ENCODE data around the gene DNM3. TPM values are rescaled to one million over a fixed set of nuclear protein-coding genes. Genes with fewer than 3 reads are reported as not detected.

The DNM3 gene
- total and polyA plus RNA-seq, 2 experiments from 2014 or later: 5.2 to 12.2 TPM

- DNase-seq (ENCODE audit: low spot score): no peak
- H3K4me1 ChIP-seq (ENCODE audit: insufficient read depth): peaks cover 21% of the 10 kb centered on the region
- Mint-ChIP-seq H3K4me3 (no peak overlapping the region), H3K27me3 (ENCODE audit: insufficient read depth, low read depth, poor library complexity) (peaks cover 3% of the 10 kb centered on the region), H3K4me1 (peaks cover 41% of the 10 kb centered on the region), H3K36me3 (ENCODE audit: low read depth) (no peaks in the 10 kb centered on the region), H3K9me3 (no peaks in the 10 kb centered on the region), H3K27ac (peak overlapping the region; percentile 15; the same call in 1 of the 2 replicates)
- TF ChIP-seq EZH2phosphoT487 (IDR thresholded peaks at IDR 0.05; ENCODE audit: unreplicated experiment) (no peak), JUNB (IDR thresholded peaks at IDR 0.05; ENCODE audit: unreplicated experiment) (no peak), ZNF114 (CRISPR knock-in tag; IDR thresholded peaks at IDR 0.05) (no peak), STAT1 (IDR thresholded peaks at IDR 0.05; ENCODE audit: unreplicated experiment) (no peak)
- no peaks in the 10 kb centered on the region for H3K27me3 ChIP-seq (ENCODE audit: insufficient read depth)
- H3K4me2 ChIP-seq: no peak overlapping the region
- no peak overlapping the region for H3K27ac ChIP-seq (ENCODE audit: low read depth)
- peak; percentile 36; the same call in 2 of the 3 replicates for ATAC-seq
- no peaks in the 10 kb centered on the region for H3K79me2 ChIP-seq (replicated peaks; ENCODE audit: insufficient read depth)
- H2AFZ ChIP-seq: no peak overlapping the region
- no peaks in the 10 kb centered on the region for H3K9me2 ChIP-seq (ENCODE audit: insufficient read depth)
- H3F3A ChIP-seq (replicated peaks; ENCODE audit: low read depth): no peaks in the 10 kb centered on the region
- H4K20me1 ChIP-seq (replicated peaks; ENCODE audit: insufficient read depth): no peaks in the 10 kb centered on the region
- no peaks in the 10 kb centered on the region for H3K36me3 ChIP-seq (ENCODE audit: insufficient read depth)
- no peak overlapping the region for H3K4me3 ChIP-seq
These were observed 513.3 kb downstream of the DNM3 start for GRCh38 chr1:172354291-172355274.

- H3K36me3 Mint-ChIP-seq (ENCODE audit: low read depth): no peaks in the 10 kb centered on the region
- Histone ChIP-seq H3K36me3 (ENCODE audit: insufficient read depth) (no peaks in the 10 kb centered on the region), H4K20me1 (replicated peaks; ENCODE audit: insufficient read depth) (no peaks in the 10 kb centered on the region), H3K9me2 (ENCODE audit: insufficient read depth) (no peaks in the 10 kb centered on the region), H3F3A (replicated peaks; ENCODE audit: low read depth) (0 out of 2 replicates have a peak, but pooled peaks cover 2% of the 10 kb centered on the region), H3K79me2 (replicated peaks; ENCODE audit: insufficient read depth) (no peaks in the 10 kb centered on the region), H2AFZ (no peak overlapping the region), H3K4me1 (ENCODE audit: insufficient read depth) (peaks cover 38% of the 10 kb centered on the region), H3K4me3 (no peak overlapping the region), H3K4me2 (no peak overlapping the region), H3K27me3 (ENCODE audit: insufficient read depth) (no peaks in the 10 kb centered on the region), H3K27ac (ENCODE audit: low read depth) (no peak overlapping the region)
- peaks cover 42% of the 10 kb centered on the region for H3K4me1 Mint-ChIP-seq
- DNase-seq (ENCODE audit: low spot score): no peak
- ATAC-seq: no peak
- no peaks in the 10 kb centered on the region for H3K9me3 Mint-ChIP-seq
- peaks cover 3% of the 10 kb centered on the region for H3K27me3 Mint-ChIP-seq (ENCODE audit: insufficient read depth, low read depth, poor library complexity)
- no peak overlapping the region for H3K4me3 Mint-ChIP-seq
- H3K27ac Mint-ChIP-seq: no peak overlapping the region
- no peak for TF ChIP-seq STAT1 (IDR thresholded peaks at IDR 0.05; ENCODE audit: unreplicated experiment)
- TF ChIP-seq CTCF (conservative IDR thresholded peaks at IDR 0.05; ENCODE audit: low read depth in 2 of 2): no peak
- no peak for TF ChIP-seq NANOG (IDR thresholded peaks at IDR 0.05; ENCODE audit: borderline replicate concordance)
- no peak for TF ChIP-seq ZNF114 (CRISPR knock-in tag; IDR thresholded peaks at IDR 0.05)
- TF ChIP-seq JUNB (IDR thresholded peaks at IDR 0.05; ENCODE audit: unreplicated experiment): no peak
- no peak for TF ChIP-seq CREB1 (CRISPR knock-in tag; IDR thresholded peaks at IDR 0.05; ENCODE audit: low read depth)
- no peak for TF ChIP-seq ETS1 (IDR thresholded peaks at IDR 0.05)
- TF ChIP-seq EZH2 (IDR thresholded peaks at IDR 0.05; ENCODE audit: low read depth, unreplicated experiment): no peak
- TF ChIP-seq REST (IDR thresholded peaks at IDR 0.05; ENCODE audit: unreplicated experiment): no peak
- no peak for TF ChIP-seq POLR2AphosphoS5 (IDR thresholded peaks at IDR 0.05; ENCODE audit: low read depth)
- TF ChIP-seq EZH2phosphoT487 (IDR thresholded peaks at IDR 0.05; ENCODE audit: unreplicated experiment): no peak
- no peak for TF ChIP-seq ZNF331 (CRISPR knock-in tag; IDR thresholded peaks at IDR 0.05; ENCODE audit: low read depth)
These were observed 515.3 kb downstream of the DNM3 start for GRCh38 chr1:172356620-172357019.
